CD4-positive, alpha-beta T cell (primary cell): ENCODE measurements around the gene LIPN. TPM values are rescaled to one million over a fixed set of nuclear protein-coding genes. Genes with fewer than 3 reads are reported as not detected.

Source experiments
- ATAC-seq: fragments of 200-7000 bp; cut with Tn5 transposase; one replicate; pipeline ENCODE4 v1.10.0; 2022; ENCODE audit warnings: mild to moderate bottlenecking; ENCODE audit not compliant: poor library complexity
- CTCF ChIA-PET: fragments of 350-600 bp; sonication (Branson Sonifier 250); formaldehyde crosslinking; loops from one replicate; lab custom pipeline; 2021; ENCODE audit warnings: antibody characterized with exemption, inconsistent platforms; lab: Charles Lee
- POLR2A ChIA-PET: fragments of 350-600 bp; sonication (Branson Sonifier 250); formaldehyde crosslinking; loops from one replicate; lab custom pipeline; 2021; ENCODE audit warnings: antibody characterized with exemption, inconsistent platforms; lab: Charles Lee
- DNase-seq, 14 experiments: peaks; one replicate each; pipeline ENCODE4 v3.0.0-alpha.2; 2013 to 2020; ENCODE audit warnings: mixed read lengths in 2 of 14
- H3K27ac ChIP-seq, 2 donors: one replicate each; pipeline versions ENCODE4 v1.5.1 to v1.7.0; 2013; ENCODE audit warnings: low read length in 2 of 2, low read depth in 1 of 2, mild to moderate bottlenecking in 1 of 2
- H3K27me3 ChIP-seq, 2 experiments: 1 replicate in 1 of 2; 2 replicates in 1 of 2; pipeline versions ENCODE4 v1.6.1 to v1.7.0; 2013; ENCODE audit warnings: low read length in 2 of 2, control low read depth in 1 of 2, mild to moderate bottlenecking in 1 of 2, moderate library complexity in 1 of 2; ENCODE audit not compliant: insufficient read depth in 2 of 2, control insufficient read depth in 1 of 2
- H3K36me3 ChIP-seq: one replicate; pipeline ENCODE4 v1.6.1; 2013; ENCODE audit warnings: low read length, control low read depth; ENCODE audit not compliant: insufficient read depth
- H3K4me1 ChIP-seq: one replicate; pipeline ENCODE4 v1.6.1; 2013; ENCODE audit warnings: low read length, control low read depth; ENCODE audit not compliant: insufficient read depth
- H3K4me3 ChIP-seq: one replicate; pipeline ENCODE4 v1.5.1; 2013; ENCODE audit warnings: mild to moderate bottlenecking, low read length, moderate library complexity
- H3K9me3 ChIP-seq, 2 experiments: 1 replicate in 1 of 2; 2 replicates in 1 of 2; pipeline versions ENCODE4 v1.6.1 to v1.7.0; 2013; ENCODE audit warnings: low read length in 2 of 2, mild to moderate bottlenecking in 2 of 2, control low read depth in 1 of 2, moderate library complexity in 1 of 2; ENCODE audit not compliant: control insufficient read depth in 1 of 2, insufficient read depth in 1 of 2
- H3K27ac Mint-ChIP-seq: one replicate; pipeline ENCODE4 v1.8.0; 2020; ENCODE audit warnings: mixed read lengths
- H3K27me3 Mint-ChIP-seq: one replicate; pipeline ENCODE4 v1.8.0; 2021; ENCODE audit warnings: mixed read lengths
- H3K36me3 Mint-ChIP-seq: one replicate; pipeline ENCODE4 v1.8.0; 2021; ENCODE audit warnings: low read depth, mixed read lengths
- H3K4me1 Mint-ChIP-seq: one replicate; pipeline ENCODE4 v1.8.0; 2021; ENCODE audit warnings: low read depth, mixed read lengths
- H3K4me3 Mint-ChIP-seq: one replicate; pipeline ENCODE4 v1.8.0; 2020; ENCODE audit warnings: mild to moderate bottlenecking, mixed read lengths
- H3K9me3 Mint-ChIP-seq: one replicate; pipeline ENCODE4 v1.8.0; 2020; ENCODE audit warnings: mixed read lengths
- intact Hi-C, 2 experiments: fragments of 100-400 bp; cut with DNase I in 1 of 2; cut with micrococcal nuclease in 1 of 2; formaldehyde crosslinking; loops; one replicate each; pipeline versions ENCODE4 v1.15.1 to v1.9.0; 2023 to 2025; cut with DNase I, micrococcal nuclease
- total RNA-seq, 174 experiments: library from RNA in 2 of 174; stranded (reverse) in 2 of 174; gene quantifications; one replicate each; pipeline ENCODE4 v1.2.3 and lab custom pipeline; 2021 to 2026
- TF ChIP-seq, protein P1 (sequence below): fragments of 200-600 bp; IDR thresholded peaks from one replicate; pipeline ENCODE4 v1.8.0; 2022; ENCODE audit warnings: antibody characterized with exemption, mild to moderate bottlenecking

The LIPN gene
- total RNA-seq, 2 experiments from 2014 or later = not detected

DNA sequence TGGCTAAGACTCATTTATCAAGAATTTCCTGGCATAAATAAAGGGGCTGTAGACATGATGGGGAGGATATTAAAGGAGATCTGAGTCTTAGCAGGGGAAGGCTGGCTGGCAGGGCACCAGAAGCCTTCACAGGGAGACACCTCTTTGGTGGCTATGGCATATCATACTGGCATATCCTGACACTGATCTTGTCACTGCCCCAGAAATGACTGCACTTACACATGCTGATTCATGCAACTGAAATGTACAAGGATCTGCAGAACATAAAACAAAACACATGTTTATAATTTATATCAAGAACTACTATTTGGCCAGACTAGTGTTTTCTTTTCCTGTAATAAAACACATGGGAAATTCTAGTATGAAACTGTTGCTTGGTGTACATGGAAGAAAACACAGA, 5.5 kb upstream of the LIPN start:
- Histone ChIP-seq H3K4me1 (no peaks in the 10 kb centered on the region), H3K27ac (no peak overlapping the region), H3K27me3 (no peaks in the 10 kb centered on the region), H3K36me3 (no peaks in the 10 kb centered on the region), H3K4me3 (no peak overlapping the region), H3K9me3 (no peaks in the 10 kb centered on the region)
- POLR2A ChIA-PET = no interaction called here
- no peak overlapping the region for H3K27ac Mint-ChIP-seq
- H3K27me3 Mint-ChIP-seq = no peaks in the 10 kb centered on the region
- no peaks in the 10 kb centered on the region for H3K9me3 Mint-ChIP-seq
- TF ChIP-seq, protein P1, sequence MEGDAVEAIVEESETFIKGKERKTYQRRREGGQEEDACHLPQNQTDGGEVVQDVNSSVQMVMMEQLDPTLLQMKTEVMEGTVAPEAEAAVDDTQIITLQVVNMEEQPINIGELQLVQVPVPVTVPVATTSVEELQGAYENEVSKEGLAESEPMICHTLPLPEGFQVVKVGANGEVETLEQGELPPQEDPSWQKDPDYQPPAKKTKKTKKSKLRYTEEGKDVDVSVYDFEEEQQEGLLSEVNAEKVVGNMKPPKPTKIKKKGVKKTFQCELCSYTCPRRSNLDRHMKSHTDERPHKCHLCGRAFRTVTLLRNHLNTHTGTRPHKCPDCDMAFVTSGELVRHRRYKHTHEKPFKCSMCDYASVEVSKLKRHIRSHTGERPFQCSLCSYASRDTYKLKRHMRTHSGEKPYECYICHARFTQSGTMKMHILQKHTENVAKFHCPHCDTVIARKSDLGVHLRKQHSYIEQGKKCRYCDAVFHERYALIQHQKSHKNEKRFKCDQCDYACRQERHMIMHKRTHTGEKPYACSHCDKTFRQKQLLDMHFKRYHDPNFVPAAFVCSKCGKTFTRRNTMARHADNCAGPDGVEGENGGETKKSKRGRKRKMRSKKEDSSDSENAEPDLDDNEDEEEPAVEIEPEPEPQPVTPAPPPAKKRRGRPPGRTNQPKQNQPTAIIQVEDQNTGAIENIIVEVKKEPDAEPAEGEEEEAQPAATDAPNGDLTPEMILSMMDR = no peak
- no peaks in the 10 kb centered on the region for H3K36me3 Mint-ChIP-seq
- ATAC-seq (no peak), DNase-seq (no peak)
- intact Hi-C loops = no loop called here
- H3K4me3 Mint-ChIP-seq = no peak overlapping the region
- CTCF ChIA-PET = no interaction called here
- H3K4me1 Mint-ChIP-seq = no peaks in the 10 kb centered on the region

DNA sequence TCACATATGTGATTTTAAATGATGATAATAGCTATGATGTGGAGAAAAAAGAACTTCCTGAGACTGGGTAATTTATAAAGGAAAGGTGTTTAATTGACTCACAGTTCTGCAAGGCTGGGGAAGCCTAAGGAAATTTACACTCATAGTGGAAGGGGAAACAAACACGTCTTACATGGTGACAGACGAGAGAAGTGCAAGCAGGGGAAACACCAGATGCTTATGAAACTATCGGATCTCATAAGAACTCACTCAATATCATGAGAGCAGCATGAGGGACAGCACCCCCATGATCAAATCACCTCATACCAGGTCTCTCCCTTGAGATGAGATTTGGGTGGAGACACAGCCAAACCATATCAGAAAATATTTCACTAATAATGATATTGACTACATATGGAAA, 4.1 kb upstream of the LIPN start:
- no peaks in the 10 kb centered on the region for H3K9me3 ChIP-seq
- H3K27ac ChIP-seq = no peak overlapping the region
- no peaks in the 10 kb centered on the region for H3K36me3 ChIP-seq
- DNase-seq (peak in 2 of 14 experiments; percentile 34 to 49), ATAC-seq (no peak)
- POLR2A ChIA-PET = no interaction called here
- H3K4me1 Mint-ChIP-seq = peaks cover 6% of the 10 kb centered on the region
- no peaks in the 10 kb centered on the region for H3K36me3 Mint-ChIP-seq
- TF ChIP-seq, protein P1 = no peak
- intact Hi-C loops = no loop called here
- no peak overlapping the region for H3K4me3 Mint-ChIP-seq
- no peaks in the 10 kb centered on the region for H3K27me3 Mint-ChIP-seq
- H3K27ac Mint-ChIP-seq = no peak overlapping the region
- no peaks in the 10 kb centered on the region for H3K27me3 ChIP-seq
- H3K4me1 ChIP-seq = peaks cover 3% of the 10 kb centered on the region
- no peaks in the 10 kb centered on the region for H3K9me3 Mint-ChIP-seq
- CTCF ChIA-PET = interaction anchor here (1.2 kb wide), 1 partner anchor 9 kb away, joined by 3 read pairs; no protein-coding TSS in a partner anchor
- no peak overlapping the region for H3K4me3 ChIP-seq

DNA sequence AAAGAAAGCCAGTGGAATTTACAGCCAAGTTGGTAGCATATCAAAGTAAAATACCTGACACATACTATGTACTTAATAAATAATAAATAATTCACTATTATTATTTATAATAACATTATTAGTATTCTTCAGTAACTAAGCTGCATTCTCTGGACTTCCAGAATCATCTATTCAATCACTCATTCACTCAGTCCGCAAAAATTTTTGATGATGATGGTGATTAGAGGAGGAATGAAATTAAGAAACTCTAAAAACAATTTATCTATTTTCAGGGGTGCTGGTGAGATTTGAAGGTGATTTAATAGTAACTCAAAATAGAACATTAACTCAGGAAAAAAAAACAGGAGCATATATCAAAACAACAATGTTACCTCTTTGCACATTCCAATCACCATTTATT, 3.2 kb upstream of the LIPN start:
- TF ChIP-seq, protein P1 = no peak
- no peak overlapping the region for H3K27ac Mint-ChIP-seq
- H3K27me3 Mint-ChIP-seq = no peaks in the 10 kb centered on the region
- H3K27me3 ChIP-seq = no peaks in the 10 kb centered on the region
- H3K36me3 Mint-ChIP-seq = no peaks in the 10 kb centered on the region
- H3K4me1 ChIP-seq = peaks cover 3% of the 10 kb centered on the region
- peaks cover 6% of the 10 kb centered on the region for H3K4me1 Mint-ChIP-seq
- H3K4me3 ChIP-seq = no peak overlapping the region
- no peaks in the 10 kb centered on the region for H3K9me3 ChIP-seq
- no peak overlapping the region for H3K4me3 Mint-ChIP-seq
- H3K36me3 ChIP-seq = no peaks in the 10 kb centered on the region
- no peaks in the 10 kb centered on the region for H3K9me3 Mint-ChIP-seq
- intact Hi-C loops = no loop called here
- no peak for DNase-seq
- ATAC-seq = no peak
- ChIA-PET POLR2A (no interaction called here), CTCF (no interaction called here)
- H3K27ac ChIP-seq = no peak overlapping the region
